HUDEP-2 (cell line): Measurements from ENCODE around the gene TERT.

Experiments
- DNase-seq, 76 experiments: peaks; one replicate each; lab custom pipeline; 2025; ENCODE audit not compliant: unreplicated experiment in 76 of 76; lab: John Stamatoyannopoulos, UW

Gene TERT

GRCh38 chr5:1319436-1320256 is 24.8 kb upstream of the TERT start:
- no peak for DNase-seq

DNA sequence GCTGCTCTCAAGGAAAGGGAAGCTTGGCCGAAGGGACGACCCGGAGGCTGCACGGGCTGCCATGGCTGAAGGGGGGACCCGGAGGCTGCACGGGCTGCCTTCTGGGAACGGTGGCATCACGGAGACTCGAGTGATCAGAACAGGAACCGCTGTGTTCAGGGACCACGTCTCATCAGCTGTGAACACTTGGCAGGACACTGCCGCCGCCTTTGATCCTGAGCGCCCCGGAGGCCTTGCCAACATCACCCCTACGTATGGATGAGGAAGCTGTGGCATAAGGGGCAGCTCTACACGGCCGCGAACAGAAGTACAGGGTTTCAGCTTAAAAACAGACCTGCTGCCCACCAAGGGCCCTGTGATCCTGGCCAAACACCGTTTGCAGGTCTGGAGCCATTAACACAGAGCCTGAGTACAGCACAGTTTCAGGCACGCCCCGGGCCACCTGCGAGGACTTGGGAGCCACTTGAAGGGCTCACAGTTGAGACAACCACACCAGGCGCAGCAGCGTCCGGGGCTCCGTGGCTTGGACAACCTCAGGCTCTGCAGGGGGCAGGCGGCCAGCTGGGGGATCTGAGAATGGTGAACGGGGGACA is 23.9 kb upstream of the TERT start:
- DNase-seq, result no peak

GRCh38 chr5:1317921-1318565 is 23.2 kb upstream of the TERT start:
- DNase-seq, result no peak

GRCh38 chr5:1316588-1317340 is 21.9 kb upstream of the TERT start:
- no peak for DNase-seq

- DNase-seq, result peak in 1 of 76 experiments; percentile 17
These were observed 21.1 kb upstream of the TERT start for GRCh38 chr5:1315709-1316587.

DNA sequence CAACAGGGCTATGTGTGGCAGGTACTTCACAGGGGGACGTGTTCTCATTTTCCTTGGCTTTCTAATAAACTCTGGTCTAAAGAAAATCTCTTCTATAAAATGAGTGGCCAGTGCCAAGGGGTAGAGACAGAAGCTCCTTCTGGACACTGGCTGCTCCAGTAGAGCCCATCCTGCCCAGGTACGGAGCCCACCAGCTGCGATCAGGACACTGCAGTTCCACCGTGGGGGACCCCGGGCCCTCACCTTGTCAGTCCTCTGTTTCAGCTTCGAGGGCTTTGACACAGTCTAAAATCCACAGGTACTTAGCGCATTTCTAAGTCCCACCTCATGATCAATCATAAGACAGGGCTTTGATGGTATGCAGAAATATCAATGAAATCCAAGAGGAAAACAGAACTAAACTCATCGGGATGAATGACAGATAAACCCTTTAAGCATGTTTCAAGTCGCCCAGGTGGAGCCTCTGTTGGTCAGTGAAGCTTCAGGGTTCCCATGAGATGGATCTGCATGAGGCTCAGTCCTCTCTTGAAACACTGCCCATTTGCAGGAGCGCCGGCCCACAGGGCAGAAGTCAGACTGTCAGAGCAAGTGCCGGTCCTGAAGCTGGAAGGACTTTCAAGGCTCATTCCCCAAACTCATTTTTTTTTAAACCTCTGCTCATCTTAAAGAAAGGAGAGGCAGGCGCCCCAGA is 20.3 kb upstream of the TERT start:
- no peak for DNase-seq

- no peak for DNase-seq
These were observed 19.7 kb upstream of the TERT start for GRCh38 chr5:1314564-1314982.

DNA sequence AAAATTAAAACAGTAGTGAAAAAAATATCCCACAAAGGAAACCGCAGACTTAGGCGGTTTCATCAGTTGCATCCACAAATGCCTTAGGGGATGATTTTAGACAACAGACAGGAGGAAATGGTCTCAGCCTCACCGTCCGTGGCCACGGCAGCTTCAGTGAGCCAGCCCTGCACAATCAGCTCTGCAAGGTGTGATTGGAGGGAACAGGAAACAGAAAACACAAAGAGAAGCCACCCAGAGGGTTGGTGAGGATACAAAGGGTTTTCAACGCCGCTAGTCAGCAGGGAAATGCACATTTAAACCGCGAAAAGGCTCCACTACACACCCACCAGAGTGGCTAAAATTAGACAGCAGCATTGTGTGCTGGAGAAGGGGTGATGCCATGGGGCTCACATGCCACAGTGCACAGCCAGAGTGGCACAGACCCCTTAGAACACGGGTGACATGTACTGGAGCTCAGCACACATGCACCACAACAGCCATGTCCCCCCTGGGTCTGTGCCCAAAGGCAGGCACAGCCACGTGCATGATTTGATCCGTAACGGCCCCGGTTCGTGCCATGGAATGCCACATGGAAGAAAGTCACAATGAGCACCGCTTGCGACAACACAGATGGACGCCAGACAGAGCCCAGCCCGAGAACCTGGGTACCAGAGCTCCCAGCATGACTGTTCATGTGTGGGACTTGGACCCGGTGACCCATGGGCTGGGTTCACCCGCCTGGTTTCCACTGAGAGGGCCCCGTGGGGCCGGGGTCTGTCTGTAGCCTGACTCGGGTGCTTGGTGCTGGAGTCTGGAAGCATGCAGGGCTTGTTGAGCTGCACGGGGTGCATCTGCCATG is 18.3 kb upstream of the TERT start:
- DNase-seq, result no peak

- no peak for DNase-seq
These were observed 17.3 kb upstream of the TERT start for GRCh38 chr5:1312206-1312605.

DNA sequence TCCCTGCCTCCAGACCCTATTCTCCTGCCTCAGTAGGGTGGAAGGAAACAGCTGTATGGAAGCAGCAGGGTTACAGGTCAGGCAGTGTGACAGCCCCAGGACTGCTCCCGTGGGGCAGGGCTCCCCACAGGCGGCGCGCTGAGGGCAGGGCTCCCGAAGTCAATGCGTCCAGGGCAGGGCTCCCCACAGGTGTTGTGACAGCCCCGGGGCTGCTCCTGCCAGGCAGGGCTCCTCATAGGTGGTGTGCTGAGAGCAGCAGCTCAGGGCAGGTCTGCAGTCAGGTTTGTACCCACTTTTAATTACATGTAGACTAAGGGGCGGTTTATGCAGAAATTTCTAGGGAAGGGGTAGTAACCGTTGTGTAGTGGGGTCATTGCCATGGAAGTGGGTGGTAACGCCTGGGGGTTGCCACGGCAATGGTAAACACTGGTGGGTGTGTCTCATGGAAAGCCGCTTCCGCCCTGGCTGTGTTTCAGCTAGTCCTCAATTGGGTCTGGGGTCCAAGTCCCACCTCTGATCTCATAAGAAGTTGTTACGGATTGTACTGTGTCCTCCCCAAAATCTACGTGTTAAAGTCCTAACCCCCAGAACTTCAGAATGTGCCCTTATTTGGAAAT is 16.7 kb upstream of the TERT start:
- DNase-seq, result no peak

GRCh38 chr5:1310118-1310517 is 15.2 kb upstream of the TERT start:
- no peak for DNase-seq

DNA sequence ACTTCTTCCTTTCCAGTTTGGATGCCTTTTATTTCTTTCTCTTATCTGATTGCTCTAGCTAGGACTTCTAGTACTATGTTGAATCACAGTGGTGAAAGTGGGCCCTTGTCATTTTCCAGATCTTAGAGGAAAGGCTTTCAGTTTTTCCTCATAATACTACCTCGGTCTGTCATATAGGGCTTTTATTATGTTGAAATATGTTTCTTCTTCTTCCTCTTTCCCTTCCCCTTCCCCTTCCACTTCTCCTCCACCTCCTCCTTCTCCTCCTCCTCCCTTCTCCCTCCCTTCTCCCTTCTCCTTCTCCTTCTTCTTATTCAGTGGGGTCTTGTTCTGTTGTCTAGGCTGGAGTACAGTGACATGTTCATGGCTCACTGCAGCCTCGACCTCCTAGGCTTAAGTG is 9.2 kb upstream of the TERT start:
- no peak for DNase-seq

DNA sequence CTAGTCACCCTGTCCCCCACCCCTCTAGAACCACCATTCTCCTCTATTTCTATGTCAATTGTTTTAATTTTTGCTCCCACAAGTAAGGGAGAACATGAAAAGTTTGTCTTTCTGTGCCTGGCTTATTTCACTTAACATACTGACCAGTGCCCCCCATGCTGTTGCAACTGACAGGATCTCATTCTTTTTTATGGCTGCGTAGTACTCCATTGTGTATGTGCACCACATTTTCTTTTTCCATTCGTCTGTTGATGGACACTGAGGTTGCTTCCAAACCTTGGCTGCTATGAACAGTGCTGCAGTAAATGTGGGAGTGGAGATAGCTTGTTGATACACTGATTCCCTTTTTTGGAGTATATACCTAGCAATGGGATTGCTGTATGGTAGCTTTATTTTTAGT is 7.4 kb upstream of the TERT start:
- no peak for DNase-seq

- DNase-seq, result no peak
These were observed 5.8 kb upstream of the TERT start for GRCh38 chr5:1300581-1301083.

GRCh38 chr5:1299961-1300360 is 5.1 kb upstream of the TERT start:
- DNase-seq, result no peak

GRCh38 chr5:1299511-1299850 is 4.6 kb upstream of the TERT start:
- DNase-seq, result no peak

DNA sequence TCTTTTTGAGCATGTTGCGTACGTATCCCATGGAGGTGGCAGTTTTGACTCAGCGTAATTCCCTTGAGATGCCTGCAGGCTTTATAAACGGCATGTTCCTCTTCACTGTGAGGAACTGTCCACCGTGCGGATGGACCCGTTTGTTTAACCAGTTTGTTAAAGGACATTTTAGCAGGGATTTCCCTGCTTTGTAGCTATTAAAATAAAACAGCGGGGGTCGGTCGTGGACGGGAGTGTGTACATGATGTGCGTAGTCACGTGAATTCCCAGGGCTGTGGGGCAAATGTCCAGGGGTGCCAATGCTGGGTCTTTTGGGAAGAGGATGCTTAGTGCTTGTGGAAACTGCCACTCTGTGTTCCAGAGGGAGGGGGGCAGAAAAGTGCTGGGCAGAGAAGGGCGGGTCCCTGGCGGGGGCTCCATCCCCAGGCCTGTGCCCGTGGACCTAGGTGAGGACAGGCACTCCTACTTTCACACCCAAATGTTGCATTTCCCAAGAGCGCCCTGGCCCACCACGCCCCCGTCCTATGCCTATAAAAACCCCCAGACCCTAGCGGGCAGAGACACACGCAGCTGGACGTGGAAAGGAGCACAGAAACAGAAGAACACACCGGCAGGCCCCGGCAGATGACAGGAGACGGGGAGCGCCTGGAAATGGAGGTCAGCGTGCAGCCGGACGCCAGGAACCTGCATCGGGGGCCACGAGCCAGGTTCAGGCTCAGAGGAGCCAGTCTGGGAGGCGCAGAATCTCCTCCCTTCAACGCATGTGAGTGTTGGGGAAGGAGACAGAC is 4.0 kb upstream of the TERT start:
- DNase-seq, result no peak
